HG02623 (cell line): ENCODE measurements around the gene STAP2.
A peak's percentile ranks its signal among the peaks of the same experiment; 100 is the strongest.
"Not testable (repeated sequence)": the region's sequence is repeated elsewhere in the genome, so short reads cannot be mapped to it uniquely, and the experiment has no call there.

Experiments
- ATAC-seq: cut with Tn5 transposase; IDR thresholded peaks from one replicate; pipeline ENCODE4 v1.9.1; 2021; ENCODE audit warnings: moderate library complexity; ENCODE audit not compliant: unreplicated experiment

Gene STAP2

GRCh38 chr19:4328991-4329681 lies 9.5 kb downstream of the STAP2 start:
- ATAC-seq = not testable (repeated sequence)

GRCh38 chr19:4328243-4328990 lies 10.2 kb downstream of the STAP2 start:
- ATAC-seq = peak; percentile 73

- peak; percentile 15 for ATAC-seq
Measured at GRCh38 chr19:4327877-4328242, 10.8 kb downstream of the STAP2 start.

GRCh38 chr19:4327252-4327876 lies 11.3 kb downstream of the STAP2 start:
- ATAC-seq = no peak

- ATAC-seq = no peak
Measured at GRCh38 chr19:4326837-4327251, 11.8 kb downstream of the STAP2 start.

GRCh38 chr19:4326215-4326836 lies 12.3 kb downstream of the STAP2 start:
- no peak for ATAC-seq

GRCh38 chr19:4324228-4324627 lies 14.4 kb downstream of the STAP2 start:
- no peak for ATAC-seq

- no peak for ATAC-seq
Measured at GRCh38 chr19:4323692-4324091, 14.9 kb downstream of the STAP2 start.

- ATAC-seq = no peak
Measured at GRCh38 chr19:4322942-4323665, 15.5 kb downstream of the STAP2 start.

- no peak for ATAC-seq
Measured at GRCh38 chr19:4320419-4320818, 18.2 kb downstream of the STAP2 start.

GRCh38 chr19:4319067-4319718 lies 19.4 kb downstream of the STAP2 start:
- ATAC-seq = no peak

GRCh38 chr19:4318460-4318859 lies 20.2 kb downstream of the STAP2 start:
- no peak for ATAC-seq

GRCh38 chr19:4316956-4317355 lies 21.7 kb downstream of the STAP2 start:
- no peak for ATAC-seq

GRCh38 chr19:4313847-4314490 lies 24.7 kb downstream of the STAP2 start:
- ATAC-seq = no peak

- no peak for ATAC-seq
Measured at GRCh38 chr19:4310247-4311121, 28.1 kb downstream of the STAP2 start.

GRCh38 chr19:4305659-4306058 lies 33.0 kb downstream of the STAP2 start:
- ATAC-seq = no peak

GRCh38 chr19:4305257-4305612 lies 33.4 kb downstream of the STAP2 start:
- no peak for ATAC-seq

GRCh38 chr19:4304538-4305256 lies 33.9 kb downstream of the STAP2 start, which contains the start of gene FSD1:
TSS of gene FSD1 (plus strand) at chr19:4304598. CDS start at chr19:4304747, 149 bp downstream.
- no peak for ATAC-seq
